Superior temporal gyrus (tissue), 1 donor: ENCODE data around the gene KIF26B.
"Not testable (repeated sequence)": the region's sequence is repeated elsewhere in the genome, so short reads cannot be mapped to it uniquely, and the experiment has no call there.

Experiments
- DNase-seq: peaks from one replicate; pipeline ENCODE4 v3.0.0-alpha.2; 2016; ENCODE audit errors: extremely low spot score

KIF26B gene

GRCh38 chr1:245154429-245155271 lies at the start of gene KIF26B:
Gene KIF26B, plus strand, starts transcription at chr1:245154985. Its CDS starts 440 bp downstream, at chr1:245155425.
- peak; percentile 43 for DNase-seq

GRCh38 chr1:245105042-245105441 lies 49.7 kb upstream of the KIF26B start:
- DNase-seq: no peak

- no peak for DNase-seq
Observed at GRCh38 chr1:245105815-245106410, 48.9 kb upstream of the KIF26B start.

GRCh38 chr1:245107776-245108114 lies 47.0 kb upstream of the KIF26B start:
- DNase-seq: no peak

GRCh38 chr1:245108246-245108645 lies 46.5 kb upstream of the KIF26B start:
- no peak for DNase-seq

- no peak for DNase-seq
Observed at GRCh38 chr1:245108909-245109308, 45.9 kb upstream of the KIF26B start.

- DNase-seq: no peak
Observed at GRCh38 chr1:245110406-245110805, 44.4 kb upstream of the KIF26B start.

- no peak for DNase-seq
Observed at GRCh38 chr1:245111073-245111472, 43.7 kb upstream of the KIF26B start.

GRCh38 chr1:245113649-245114048 lies 41.1 kb upstream of the KIF26B start:
- no peak for DNase-seq

GRCh38 chr1:245116131-245116530 lies 38.7 kb upstream of the KIF26B start:
- DNase-seq: no peak

GRCh38 chr1:245116751-245117150 lies 38.0 kb upstream of the KIF26B start:
- DNase-seq: no peak

- DNase-seq: no peak
Observed at GRCh38 chr1:245118066-245118465, 36.7 kb upstream of the KIF26B start.

GRCh38 chr1:245118806-245119205 lies 36.0 kb upstream of the KIF26B start:
- DNase-seq: no peak

GRCh38 chr1:245121523-245121922 lies 33.3 kb upstream of the KIF26B start:
- no peak for DNase-seq

- no peak for DNase-seq
Observed at GRCh38 chr1:245124241-245124640, 30.5 kb upstream of the KIF26B start.

GRCh38 chr1:245124644-245125043 lies 30.1 kb upstream of the KIF26B start:
- no peak for DNase-seq

GRCh38 chr1:245126530-245126929 lies 28.3 kb upstream of the KIF26B start:
- DNase-seq: no peak

- no peak for DNase-seq
Observed at GRCh38 chr1:245128381-245129101, 26.2 kb upstream of the KIF26B start.

- DNase-seq: no peak
Observed at GRCh38 chr1:245129319-245130240, 25.2 kb upstream of the KIF26B start.

GRCh38 chr1:245130281-245131025 lies 24.3 kb upstream of the KIF26B start:
- DNase-seq: not testable (repeated sequence)

GRCh38 chr1:245131026-245131393 lies 23.8 kb upstream of the KIF26B start:
- no peak for DNase-seq
